Gastroesophageal sphincter (tissue), 4 donors: ENCODE data around the gene ELOVL4. TPM values are rescaled to one million over a fixed set of nuclear protein-coding genes. Genes with fewer than 3 reads are reported as not detected.

Experiments
- ATAC-seq: fragments of 150-250 bp; one replicate; pipeline ENCODE4 v1.9.1; 2016; ENCODE audit warnings: mild to moderate bottlenecking, moderate library complexity
- H3K27ac ChIP-seq, 4 donors: fragments of 200-600 bp; sonication (generic) in 3 of 4; 1 replicate in 3 of 4; 2 replicates in 1 of 4; pipeline ENCODE4 v1.5.1; 2016 to 2019
- H3K27me3 ChIP-seq: fragments of 200-600 bp; sonication (generic); one replicate; pipeline ENCODE4 v1.5.1; 2019
- H3K36me3 ChIP-seq, 2 donors: fragments of 200-600 bp; sonication (generic); one replicate each; pipeline ENCODE4 v1.5.1; 2019; ENCODE audit warnings: control low read depth in 1 of 2
- H3K4me1 ChIP-seq, 3 donors: fragments of 200-600 bp; sonication (generic); 1 replicate in 2 of 3; 2 replicates in 1 of 3; pipeline ENCODE4 v1.5.1; 2016 to 2019; ENCODE audit warnings: control low read depth in 2 of 3
- H3K4me3 ChIP-seq, 2 donors: fragments of 200-600 bp; sonication (generic); one replicate each; pipeline ENCODE4 v1.5.1; 2019; ENCODE audit warnings: mild to moderate bottlenecking in 1 of 2, moderate library complexity in 1 of 2
- H3K9me3 ChIP-seq, 3 donors: fragments of 200-600 bp; sonication (generic); one replicate each; pipeline ENCODE4 v1.5.1; 2017 to 2019; ENCODE audit warnings: control low read depth in 2 of 3
- EP300 ChIP-seq: sonication (generic); formaldehyde crosslinking; IDR thresholded peaks from one replicate; pipeline ENCODE4 v1.6.1; 2017; ENCODE audit warnings: antibody characterized with exemption, mild to moderate bottlenecking
- POLR2A ChIP-seq, 2 donors: fragments of 450-650 bp; IDR thresholded peaks; one replicate each; pipeline ENCODE4 v1.6.1; 2017; ENCODE audit warnings: antibody characterized with exemption in 2 of 2, mild to moderate bottlenecking in 2 of 2, moderate library complexity in 1 of 2
- POLR2AphosphoS5 ChIP-seq: sonication (generic); formaldehyde crosslinking; IDR thresholded peaks from one replicate; pipeline ENCODE4 v1.6.1; 2017; ENCODE audit warnings: antibody characterized with exemption
- WGBS, 2 donors: methylation state at CpG; one replicate each; pipeline ENCODE4 v1.1.5; 2018; ENCODE audit warnings: low coverage in 1 of 2; 5-methylcytosine and 5-hydroxymethylcytosine counted together
- total RNA-seq, 4 donors: library from RNA; depleted of rRNA; stranded (reverse); fragments of >200 nt; gene quantifications; one replicate each; pipeline ENCODE4 v1.1.0, GENCODE V29; 2016
- TF ChIP-seq, protein P1 (sequence below), 4 experiments: fragments of 200-600 bp in 2 of 4; fragments of 450-650 bp in 2 of 4; sonication (generic) in 1 of 4; IDR thresholded peaks; one replicate each; pipeline ENCODE4 v1.5.1; 2017 to 2019; ENCODE audit warnings: antibody characterized with exemption in 4 of 4, mild to moderate bottlenecking in 2 of 4, moderate library complexity in 2 of 4

Gene ELOVL4
- total RNA-seq, 4 donors from 2014 or later: 2.3 to 3.7 (median 2.8) TPM

DNA sequence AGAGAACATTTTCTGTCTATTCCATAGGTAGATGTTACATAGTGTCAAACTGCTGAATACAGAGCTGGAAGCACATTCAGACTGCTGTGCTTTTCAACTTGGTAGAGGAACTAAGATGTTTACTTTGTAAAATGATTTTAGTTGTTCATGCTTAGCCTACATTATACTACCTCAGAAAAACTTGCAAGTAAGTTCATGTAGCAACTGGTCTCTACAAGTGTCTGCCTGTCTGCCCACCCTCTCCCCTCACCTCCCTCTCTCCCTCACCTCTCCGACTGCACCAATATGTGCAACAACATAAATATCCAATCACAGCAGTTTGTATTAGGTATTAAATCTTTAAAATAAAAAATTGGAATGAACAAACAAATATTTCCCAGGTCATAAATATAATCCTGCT lies 25.3 kb downstream of the ELOVL4 start:
- TF ChIP-seq POLR2A (IDR thresholded peaks at IDR 0.05) (no peak), EP300 (no peak), POLR2AphosphoS5 (no peak)
- TF ChIP-seq, protein P1, sequence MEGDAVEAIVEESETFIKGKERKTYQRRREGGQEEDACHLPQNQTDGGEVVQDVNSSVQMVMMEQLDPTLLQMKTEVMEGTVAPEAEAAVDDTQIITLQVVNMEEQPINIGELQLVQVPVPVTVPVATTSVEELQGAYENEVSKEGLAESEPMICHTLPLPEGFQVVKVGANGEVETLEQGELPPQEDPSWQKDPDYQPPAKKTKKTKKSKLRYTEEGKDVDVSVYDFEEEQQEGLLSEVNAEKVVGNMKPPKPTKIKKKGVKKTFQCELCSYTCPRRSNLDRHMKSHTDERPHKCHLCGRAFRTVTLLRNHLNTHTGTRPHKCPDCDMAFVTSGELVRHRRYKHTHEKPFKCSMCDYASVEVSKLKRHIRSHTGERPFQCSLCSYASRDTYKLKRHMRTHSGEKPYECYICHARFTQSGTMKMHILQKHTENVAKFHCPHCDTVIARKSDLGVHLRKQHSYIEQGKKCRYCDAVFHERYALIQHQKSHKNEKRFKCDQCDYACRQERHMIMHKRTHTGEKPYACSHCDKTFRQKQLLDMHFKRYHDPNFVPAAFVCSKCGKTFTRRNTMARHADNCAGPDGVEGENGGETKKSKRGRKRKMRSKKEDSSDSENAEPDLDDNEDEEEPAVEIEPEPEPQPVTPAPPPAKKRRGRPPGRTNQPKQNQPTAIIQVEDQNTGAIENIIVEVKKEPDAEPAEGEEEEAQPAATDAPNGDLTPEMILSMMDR (IDR thresholded peaks at IDR 0.05): no peak
- no peaks in the 10 kb centered on the region for H3K9me3 ChIP-seq
- H3K27me3 ChIP-seq: no peaks in the 10 kb centered on the region
- no peak overlapping the region for H3K4me3 ChIP-seq
- no peaks in the 10 kb centered on the region for H3K4me1 ChIP-seq
- H3K36me3 ChIP-seq: peaks cover 0 to 28% of the 10 kb centered on the region in 2 donors
- WGBS, 2 donors: 86 to 100% methylated on average over 1 of the region's 1 CpG
- no peak for ATAC-seq
- H3K27ac ChIP-seq: no peak overlapping the region

DNA sequence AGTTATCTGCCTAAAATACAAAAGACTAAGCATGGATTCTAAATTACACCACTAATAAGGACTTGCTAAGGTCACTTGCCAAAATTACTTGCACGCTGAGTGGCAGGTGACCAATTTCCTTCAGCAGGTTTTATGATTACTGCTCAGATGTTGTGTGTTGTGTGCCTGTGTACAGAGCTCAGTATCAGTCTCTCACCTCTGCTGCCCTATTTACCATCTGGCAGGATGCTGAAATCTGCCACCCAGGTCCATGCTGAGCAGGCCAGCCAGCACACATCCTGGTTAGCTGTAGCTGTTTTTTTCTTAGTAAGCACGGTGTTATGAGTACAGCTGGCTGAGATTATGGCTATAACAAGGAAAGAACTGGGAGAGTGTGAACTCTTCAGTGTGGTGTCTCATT lies 34.0 kb downstream of the ELOVL4 start:
- no peaks in the 10 kb centered on the region for H3K4me1 ChIP-seq
- no peak overlapping the region for H3K4me3 ChIP-seq
- H3K9me3 ChIP-seq: no peaks in the 10 kb centered on the region
- H3K27ac ChIP-seq: no peak overlapping the region
- TF ChIP-seq POLR2A (IDR thresholded peaks at IDR 0.05) (no peak), POLR2AphosphoS5 (no peak), EP300 (no peak)
- TF ChIP-seq, protein P1 (IDR thresholded peaks at IDR 0.05): no peak
- ATAC-seq: no peak
- no peaks in the 10 kb centered on the region for H3K27me3 ChIP-seq
- peaks cover 0 to 13% of the 10 kb centered on the region in 2 donors for H3K36me3 ChIP-seq
- 63 to 75% methylated on average over 1 to 2 of the region's 2 CpGs for WGBS, 2 donors

DNA sequence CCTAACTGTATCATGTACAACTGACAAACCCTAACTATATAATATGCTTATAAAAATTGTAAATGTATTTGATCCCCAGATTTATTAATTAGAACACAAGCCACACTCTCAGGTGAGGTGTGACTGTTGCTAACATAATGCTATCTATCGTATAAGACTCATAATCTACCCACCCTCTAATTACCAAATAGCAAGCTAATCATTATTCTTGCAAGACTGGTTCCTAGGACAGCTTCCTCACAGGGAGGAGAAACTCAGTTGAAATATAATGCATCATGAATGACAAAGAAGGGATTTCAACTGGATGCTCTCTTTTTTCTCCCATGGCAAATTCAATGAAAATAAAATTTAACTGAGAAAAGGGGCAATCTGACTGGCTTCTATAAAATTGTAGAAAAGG lies 35.4 kb downstream of the ELOVL4 start:
- WGBS, 2 donors: 80 to 94% methylated on average over 1 of the region's 1 CpG
- ATAC-seq: no peak

DNA sequence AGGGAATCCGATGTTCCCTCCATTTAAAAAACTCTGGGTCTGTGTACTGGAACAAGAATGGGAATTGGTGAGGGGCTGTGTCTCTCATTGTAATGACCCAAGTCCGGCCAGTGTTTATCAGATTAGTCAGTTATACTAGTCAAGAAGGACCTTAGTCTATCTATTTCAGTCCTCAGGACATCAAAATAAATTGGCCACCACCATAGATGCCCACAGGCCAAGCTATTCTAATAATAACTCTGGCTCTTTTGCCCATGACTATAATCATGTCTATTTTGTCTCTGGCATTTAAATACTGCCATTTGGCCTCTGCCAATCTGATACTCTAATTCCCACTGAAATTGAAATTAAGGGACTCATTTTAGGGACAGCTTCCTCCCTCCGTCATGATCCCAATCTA lies 37.8 kb downstream of the ELOVL4 start:
- WGBS, 2 donors: 84 to 100% methylated on average over 2 to 3 of the region's 3 CpGs
- no peak overlapping the region for H3K27ac ChIP-seq
- no peaks in the 10 kb centered on the region for H3K27me3 ChIP-seq
- ATAC-seq: no peak
- TF ChIP-seq, protein P1 (IDR thresholded peaks at IDR 0.05): no peak
- TF ChIP-seq POLR2A (IDR thresholded peaks at IDR 0.05) (no peak), POLR2AphosphoS5 (no peak), EP300 (no peak)
- H3K36me3 ChIP-seq: no peaks in the 10 kb centered on the region
- no peaks in the 10 kb centered on the region for H3K4me1 ChIP-seq
- no peaks in the 10 kb centered on the region for H3K9me3 ChIP-seq
- H3K4me3 ChIP-seq: no peak overlapping the region

More for the DNA sequence above, 35.4 kb downstream of the ELOVL4 start:
- Histone ChIP-seq H3K9me3 (no peaks in the 10 kb centered on the region), H3K4me1 (no peaks in the 10 kb centered on the region), H3K27me3 (no peaks in the 10 kb centered on the region), H3K4me3 (no peak overlapping the region), H3K36me3 (peaks cover 0 to 10% of the 10 kb centered on the region in 2 donors), H3K27ac (no peak overlapping the region)
- TF ChIP-seq EP300: no peak
- TF ChIP-seq POLR2A (IDR thresholded peaks at IDR 0.05): no peak
- no peak for TF ChIP-seq POLR2AphosphoS5
- TF ChIP-seq, protein P1 (IDR thresholded peaks at IDR 0.05): no peak

DNA sequence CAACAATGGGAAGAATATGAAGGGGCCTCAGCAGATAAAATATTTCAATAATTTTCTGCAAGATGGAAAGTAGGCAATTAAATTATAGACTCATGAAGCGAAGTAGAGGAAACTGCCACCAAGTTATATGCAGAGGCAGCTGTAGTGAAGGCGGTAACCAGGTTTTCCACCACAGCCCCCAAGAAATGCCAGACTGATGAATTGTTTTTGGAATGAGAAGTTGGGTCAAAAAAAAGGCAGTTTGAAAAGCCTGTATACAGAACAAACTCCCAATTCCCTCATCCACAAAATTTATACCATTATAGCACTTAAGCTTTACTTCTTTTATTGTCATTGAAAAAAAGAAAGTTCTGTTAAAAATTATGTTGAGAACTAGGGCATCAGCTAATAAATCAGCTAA lies 45.3 kb downstream of the ELOVL4 start:
- H3K27ac ChIP-seq: no peak overlapping the region
- H3K9me3 ChIP-seq: no peaks in the 10 kb centered on the region
- WGBS, 2 donors: 71% methylated on average over 2 of the region's 2 CpGs; no CpG with 5 or more reads in 1 of the 2 donors
- H3K27me3 ChIP-seq: no peaks in the 10 kb centered on the region
- ATAC-seq: no peak
- H3K4me1 ChIP-seq: no peaks in the 10 kb centered on the region
- TF ChIP-seq, protein P1 (IDR thresholded peaks at IDR 0.05): no peak
- TF ChIP-seq POLR2A (IDR thresholded peaks at IDR 0.05): no peak
- TF ChIP-seq EP300: no peak
- no peak for TF ChIP-seq POLR2AphosphoS5
- no peak overlapping the region for H3K4me3 ChIP-seq
- H3K36me3 ChIP-seq: no peaks in the 10 kb centered on the region
